HepG2 (cell line): Measurements from ENCODE around the gene PPOX. TPM values are rescaled to one million over a fixed set of nuclear protein-coding genes. Genes with fewer than 3 reads are reported as not detected.
A peak's percentile ranks its signal among the peaks of the same experiment; 100 is the strongest.

Experiments used
- CBX1 ChIP-seq: IDR thresholded peaks from one replicate; pipeline ENCODE4 v1.6.1; 2016; ENCODE audit warnings: antibody characterized with exemption, low read depth
- CEBPG ChIP-seq: IDR thresholded peaks from 2 replicates; pipeline ENCODE4 v1.6.1; 2016
- GZF1 ChIP-seq: sonication (generic); formaldehyde crosslinking; IDR thresholded peaks from 2 replicates; pipeline ENCODE4 v1.5.1; 2020; ENCODE audit warnings: mild to moderate bottlenecking, missing genetic modification reagents
- NKX3-1 ChIP-seq: sonication (generic); formaldehyde crosslinking; IDR thresholded peaks from 2 replicates; pipeline ENCODE4 v1.5.0; 2020; ENCODE audit warnings: missing genetic modification reagents
- NR3C1 ChIP-seq: sonication (generic); formaldehyde crosslinking; IDR thresholded peaks from 2 replicates; pipeline ENCODE4 v1.4.0; 2020; ENCODE audit warnings: missing genetic modification reagents
- PHB2 ChIP-seq: fragments of 450-650 bp; IDR thresholded peaks from 2 replicates; pipeline ENCODE4 v1.6.1; 2018; ENCODE audit not compliant: partially characterized antibody
- REL ChIP-seq: sonication (generic); formaldehyde crosslinking; conservative IDR thresholded peaks from 2 replicates; pipeline ENCODE4 v1.8.0; 2022; ENCODE audit warnings: mild to moderate bottlenecking, missing genetic modification reagents, moderate library complexity
- RXRB ChIP-seq: IDR thresholded peaks from 2 replicates; pipeline ENCODE4 v1.6.1; 2016; ENCODE audit warnings: borderline replicate concordance, missing genetic modification reagents, missing compliant biosample characterization
- TSC22D2 ChIP-seq: sonication (generic); formaldehyde crosslinking; IDR thresholded peaks from 2 replicates; pipeline ENCODE4 v1.5.1; 2020; ENCODE audit warnings: missing genetic modification reagents, mild to moderate bottlenecking, borderline replicate concordance
- U2AF1 ChIP-seq: fragments of 200-400 bp; formaldehyde crosslinking; optimal IDR thresholded peaks from 2 replicates; pipeline ENCODE3; 2017; ENCODE audit warnings: mild to moderate bottlenecking, low read depth, low read length
- XRCC5 ChIP-seq: fragments of 200-400 bp; formaldehyde crosslinking; optimal IDR thresholded peaks from 2 replicates; pipeline ENCODE3; 2017; ENCODE audit warnings: mild to moderate bottlenecking, low read length
- ZBTB3 ChIP-seq: sonication (generic); formaldehyde crosslinking; IDR thresholded peaks from 2 replicates; pipeline ENCODE4 v1.4.0; 2020; ENCODE audit warnings: low read depth, mild to moderate bottlenecking, moderate library complexity, missing genetic modification reagents, borderline replicate concordance
- ZNF350 ChIP-seq: sonication (generic); formaldehyde crosslinking; IDR thresholded peaks from 2 replicates; pipeline ENCODE4 v1.4.0; 2020; ENCODE audit warnings: mild to moderate bottlenecking, low read depth, missing genetic modification reagents, borderline replicate concordance
- ZNF382 ChIP-seq: sonication (generic); formaldehyde crosslinking; IDR thresholded peaks from 2 replicates; pipeline ENCODE4 v1.5.0; 2020; ENCODE audit warnings: missing genetic modification reagents, mild to moderate bottlenecking, borderline replicate concordance
- polyA plus RNA-seq, 8 experiments: library from polyadenylated mRNA; depleted of rRNA in 3 of 8; stranded (reverse) in 7 of 8; unstranded in 1 of 8; fragments of >200 nt; fragmentation: Illumina TruSeq in 4 of 8; extraction: Trizol in 4 of 8; gene quantifications; 2 replicates each; pipeline versions ENCODE4 v1.2.1 to v1.2.3, GENCODE V29; 2011 to 2016; ENCODE audit warnings: low read depth in 4 of 8, missing spikeins in 1 of 8, mixed read lengths in 1 of 8; ENCODE audit not compliant: insufficient read depth in 1 of 8
- total RNA-seq, 5 experiments: library from RNA; depleted of rRNA; stranded (reverse); fragments of >200 nt; fragmentation: Illumina TruSeq; extraction: Trizol; gene quantifications; 2 replicates each; pipeline ENCODE4 v1.2.3, GENCODE V29; 2016; ENCODE audit warnings: low read depth in 1 of 5
- TF ChIP-seq, protein P1 (sequence below): sonication (generic); formaldehyde crosslinking; IDR thresholded peaks from 2 replicates; pipeline ENCODE4 v1.4.0; 2020; ENCODE audit warnings: missing genetic modification reagents
- TF ChIP-seq, protein P2 (sequence below), 2 experiments: sonication (generic) in 1 of 2; formaldehyde crosslinking in 1 of 2; IDR thresholded peaks; 2 replicates each; pipeline versions ENCODE4 v1.4.0 to v1.6.1; 2018 to 2020; ENCODE audit warnings: missing genetic modification reagents in 2 of 2, borderline replicate concordance in 1 of 2, low read depth in 1 of 2, mild to moderate bottlenecking in 1 of 2, missing biosample characterization in 1 of 2
- TF ChIP-seq, protein P3 (sequence below): sonication (generic); formaldehyde crosslinking; IDR thresholded peaks from 2 replicates; pipeline ENCODE4 v1.4.0; 2020; ENCODE audit warnings: missing genetic modification reagents
- TF ChIP-seq, protein P4 (sequence below): sonication (generic); formaldehyde crosslinking; IDR thresholded peaks from 2 replicates; pipeline ENCODE4 v1.5.1; 2020; ENCODE audit warnings: mild to moderate bottlenecking, missing genetic modification reagents

Gene PPOX
- total and polyA plus RNA-seq, 2 of the 13 experiments (the other 11 are each of a cell fraction or from before 2014, with no cell fraction given): 15.5 to 27.7 TPM

DNA sequence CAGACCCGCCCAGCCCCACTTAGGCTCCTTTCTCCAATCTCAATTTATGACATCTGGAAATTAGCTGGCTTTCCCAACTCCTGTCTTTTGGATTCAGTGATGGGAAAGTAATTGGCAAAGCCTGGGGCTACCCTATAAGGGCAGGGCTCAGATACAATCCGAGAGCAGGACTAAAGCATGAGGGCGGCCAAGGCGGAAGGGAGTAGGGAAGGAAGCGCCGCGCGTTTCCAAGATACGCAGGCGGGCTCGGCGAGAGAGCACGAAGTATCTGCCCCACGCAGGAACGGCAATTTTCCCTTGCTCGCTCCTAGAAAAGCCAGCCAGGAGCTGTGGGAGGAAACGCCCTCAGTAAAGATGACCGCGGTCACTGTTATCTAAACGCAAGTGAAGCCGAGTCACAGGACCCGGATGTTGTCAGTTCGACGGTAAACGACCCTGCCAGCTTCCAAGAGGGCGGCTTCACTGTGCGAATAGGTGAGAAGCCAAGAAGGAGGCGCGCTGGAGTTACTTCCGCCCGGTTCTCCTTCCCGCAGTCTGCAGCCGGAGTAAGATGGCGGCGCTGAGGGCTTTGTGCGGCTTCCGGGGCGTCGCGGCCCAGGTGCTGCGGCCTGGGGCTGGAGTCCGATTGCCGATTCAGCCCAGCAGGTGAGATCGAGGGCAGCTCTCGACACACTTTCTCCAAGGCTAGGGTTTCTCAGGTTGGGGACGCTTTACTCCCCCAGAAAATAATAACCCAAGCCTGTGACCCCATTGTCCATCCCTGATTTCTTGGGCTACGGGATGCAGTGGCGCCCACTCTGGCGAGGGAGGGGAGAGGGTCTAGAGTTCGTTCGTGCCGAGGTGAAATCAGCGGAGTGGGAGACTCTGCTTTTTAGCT, 35.8 kb downstream of the PPOX start, which contains the start of gene NDUFS2 (continued):
- TF ChIP-seq, protein P1, sequence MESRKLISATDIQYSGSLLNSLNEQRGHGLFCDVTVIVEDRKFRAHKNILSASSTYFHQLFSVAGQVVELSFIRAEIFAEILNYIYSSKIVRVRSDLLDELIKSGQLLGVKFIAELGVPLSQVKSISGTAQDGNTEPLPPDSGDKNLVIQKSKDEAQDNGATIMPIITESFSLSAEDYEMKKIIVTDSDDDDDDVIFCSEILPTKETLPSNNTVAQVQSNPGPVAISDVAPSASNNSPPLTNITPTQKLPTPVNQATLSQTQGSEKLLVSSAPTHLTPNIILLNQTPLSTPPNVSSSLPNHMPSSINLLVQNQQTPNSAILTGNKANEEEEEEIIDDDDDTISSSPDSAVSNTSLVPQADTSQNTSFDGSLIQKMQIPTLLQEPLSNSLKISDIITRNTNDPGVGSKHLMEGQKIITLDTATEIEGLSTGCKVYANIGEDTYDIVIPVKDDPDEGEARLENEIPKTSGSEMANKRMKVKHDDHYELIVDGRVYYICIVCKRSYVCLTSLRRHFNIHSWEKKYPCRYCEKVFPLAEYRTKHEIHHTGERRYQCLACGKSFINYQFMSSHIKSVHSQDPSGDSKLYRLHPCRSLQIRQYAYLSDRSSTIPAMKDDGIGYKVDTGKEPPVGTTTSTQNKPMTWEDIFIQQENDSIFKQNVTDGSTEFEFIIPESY: no peak
- TF ChIP-seq U2AF1 (no peak), TSC22D2 (CRISPR knock-in tag) (no peak; the same call in 1 of the 2 replicates), NR3C1 (no peak), CBX1 (no peak), RXRB (CRISPR knock-in tag) (peak; percentile 30; the same call in 1 of the 2 replicates), ZNF350 (CRISPR knock-in tag) (peak; percentile 83; the same call in 1 of the 2 replicates), GZF1 (CRISPR knock-in tag) (no peak), PHB2 (no peak), XRCC5 (peak; percentile 69), CEBPG (CRISPR knock-in tag) (no peak), ZNF382 (CRISPR knock-in tag) (no peak), ZBTB3 (CRISPR knock-in tag) (no peak), NKX3-1 (CRISPR knock-in tag) (peak; percentile 60; the same call in 1 of the 2 replicates), REL (no peak)
- TF ChIP-seq, protein P2, sequence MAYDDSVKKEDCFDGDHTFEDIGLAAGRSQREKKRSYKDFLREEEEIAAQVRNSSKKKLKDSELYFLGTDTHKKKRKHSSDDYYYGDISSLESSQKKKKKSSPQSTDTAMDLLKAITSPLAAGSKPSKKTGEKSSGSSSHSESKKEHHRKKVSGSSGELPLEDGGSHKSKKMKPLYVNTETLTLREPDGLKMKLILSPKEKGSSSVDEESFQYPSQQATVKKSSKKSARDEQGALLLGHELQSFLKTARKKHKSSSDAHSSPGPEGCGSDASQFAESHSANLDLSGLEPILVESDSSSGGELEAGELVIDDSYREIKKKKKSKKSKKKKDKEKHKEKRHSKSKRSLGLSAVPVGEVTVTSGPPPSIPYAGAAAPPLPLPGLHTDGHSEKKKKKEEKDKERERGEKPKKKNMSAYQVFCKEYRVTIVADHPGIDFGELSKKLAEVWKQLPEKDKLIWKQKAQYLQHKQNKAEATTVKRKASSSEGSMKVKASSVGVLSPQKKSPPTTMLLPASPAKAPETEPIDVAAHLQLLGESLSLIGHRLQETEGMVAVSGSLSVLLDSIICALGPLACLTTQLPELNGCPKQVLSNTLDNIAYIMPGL (CRISPR knock-in tag; IDR thresholded peaks at IDR 0.05; ENCODE audit: borderline replicate concordance in 1 of 2, low read depth in 1 of 2): peak; percentile 71 to 87; a peak in 3 of 4 replicates
- TF ChIP-seq, protein P3, sequence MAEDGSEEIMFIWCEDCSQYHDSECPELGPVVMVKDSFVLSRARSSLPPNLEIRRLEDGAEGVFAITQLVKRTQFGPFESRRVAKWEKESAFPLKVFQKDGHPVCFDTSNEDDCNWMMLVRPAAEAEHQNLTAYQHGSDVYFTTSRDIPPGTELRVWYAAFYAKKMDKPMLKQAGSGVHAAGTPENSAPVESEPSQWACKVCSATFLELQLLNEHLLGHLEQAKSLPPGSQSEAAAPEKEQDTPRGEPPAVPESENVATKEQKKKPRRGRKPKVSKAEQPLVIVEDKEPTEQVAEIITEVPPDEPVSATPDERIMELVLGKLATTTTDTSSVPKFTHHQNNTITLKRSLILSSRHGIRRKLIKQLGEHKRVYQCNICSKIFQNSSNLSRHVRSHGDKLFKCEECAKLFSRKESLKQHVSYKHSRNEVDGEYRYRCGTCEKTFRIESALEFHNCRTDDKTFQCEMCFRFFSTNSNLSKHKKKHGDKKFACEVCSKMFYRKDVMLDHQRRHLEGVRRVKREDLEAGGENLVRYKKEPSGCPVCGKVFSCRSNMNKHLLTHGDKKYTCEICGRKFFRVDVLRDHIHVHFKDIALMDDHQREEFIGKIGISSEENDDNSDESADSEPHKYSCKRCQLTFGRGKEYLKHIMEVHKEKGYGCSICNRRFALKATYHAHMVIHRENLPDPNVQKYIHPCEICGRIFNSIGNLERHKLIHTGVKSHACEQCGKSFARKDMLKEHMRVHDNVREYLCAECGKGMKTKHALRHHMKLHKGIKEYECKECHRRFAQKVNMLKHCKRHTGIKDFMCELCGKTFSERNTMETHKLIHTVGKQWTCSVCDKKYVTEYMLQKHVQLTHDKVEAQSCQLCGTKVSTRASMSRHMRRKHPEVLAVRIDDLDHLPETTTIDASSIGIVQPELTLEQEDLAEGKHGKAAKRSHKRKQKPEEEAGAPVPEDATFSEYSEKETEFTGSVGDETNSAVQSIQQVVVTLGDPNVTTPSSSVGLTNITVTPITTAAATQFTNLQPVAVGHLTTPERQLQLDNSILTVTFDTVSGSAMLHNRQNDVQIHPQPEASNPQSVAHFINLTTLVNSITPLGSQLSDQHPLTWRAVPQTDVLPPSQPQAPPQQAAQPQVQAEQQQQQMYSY (CRISPR knock-in tag): no peak
- TF ChIP-seq, protein P4, sequence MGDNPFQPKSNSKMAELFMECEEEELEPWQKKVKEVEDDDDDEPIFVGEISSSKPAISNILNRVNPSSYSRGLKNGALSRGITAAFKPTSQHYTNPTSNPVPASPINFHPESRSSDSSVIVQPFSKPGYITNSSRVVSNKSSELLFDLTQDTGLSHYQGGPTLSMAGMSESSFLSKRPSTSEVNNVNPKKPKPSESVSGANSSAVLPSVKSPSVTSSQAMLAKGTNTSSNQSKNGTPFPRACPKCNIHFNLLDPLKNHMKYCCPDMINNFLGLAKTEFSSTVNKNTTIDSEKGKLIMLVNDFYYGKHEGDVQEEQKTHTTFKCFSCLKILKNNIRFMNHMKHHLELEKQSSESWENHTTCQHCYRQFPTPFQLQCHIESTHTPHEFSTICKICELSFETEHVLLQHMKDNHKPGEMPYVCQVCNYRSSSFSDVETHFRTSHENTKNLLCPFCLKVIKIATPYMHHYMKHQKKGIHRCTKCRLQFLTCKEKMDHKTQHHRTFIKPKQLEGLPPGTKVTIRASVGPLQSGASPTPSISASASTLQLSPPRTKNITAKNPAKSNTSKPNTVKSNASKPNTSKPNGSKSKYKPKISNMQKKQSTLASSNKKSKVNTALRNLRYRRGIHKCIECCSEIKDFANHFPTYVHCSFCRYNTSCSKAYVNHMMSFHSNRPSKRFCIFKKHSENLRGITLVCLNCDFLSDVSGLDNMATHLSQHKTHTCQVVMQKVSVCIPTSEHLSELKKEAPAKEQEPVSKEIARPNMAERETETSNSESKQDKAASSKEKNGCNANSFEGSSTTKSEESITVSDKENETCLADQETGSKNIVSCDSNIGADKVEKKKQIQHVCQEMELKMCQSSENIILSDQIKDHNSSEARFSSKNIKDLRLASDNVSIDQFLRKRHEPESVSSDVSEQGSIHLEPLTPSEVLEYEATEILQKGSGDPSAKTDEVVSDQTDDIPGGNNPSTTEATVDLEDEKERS (CRISPR knock-in tag): peak; percentile 95
